Measurements from ENCODE around the gene TMPRSS3.

Gene TMPRSS3

GRCh38 chr21:42421018-42421793, 25.4 kb upstream of the TMPRSS3 start:
- TF ChIP-seq CTCF (IDR thresholded peaks at IDR 0.05): no peak
- TF ChIP-seq ZFX (IDR thresholded peaks at IDR 0.05; ENCODE audit: borderline replicate concordance): no peak
- no peak overlapping the region for H3K27ac ChIP-seq

- TF ChIP-seq ZFX (IDR thresholded peaks at IDR 0.05; ENCODE audit: borderline replicate concordance) (no peak), CTCF (IDR thresholded peaks at IDR 0.05) (no peak)
- H3K27ac ChIP-seq: no peak overlapping the region
Observed at GRCh38 chr21:42419845-42420244, 24.0 kb upstream of the TMPRSS3 start.

- TF ChIP-seq CTCF (IDR thresholded peaks at IDR 0.05) (no peak), ZFX (IDR thresholded peaks at IDR 0.05; ENCODE audit: borderline replicate concordance) (no peak)
- H3K27ac ChIP-seq: no peak overlapping the region
Observed at GRCh38 chr21:42418886-42419285, 23.0 kb upstream of the TMPRSS3 start.

GRCh38 chr21:42417533-42417932, 21.7 kb upstream of the TMPRSS3 start:
- no peak overlapping the region for H3K27ac ChIP-seq
- TF ChIP-seq CTCF (IDR thresholded peaks at IDR 0.05): no peak
- TF ChIP-seq ZFX (IDR thresholded peaks at IDR 0.05; ENCODE audit: borderline replicate concordance): no peak

- TF ChIP-seq CTCF (IDR thresholded peaks at IDR 0.05) (no peak), ZFX (IDR thresholded peaks at IDR 0.05; ENCODE audit: borderline replicate concordance) (no peak)
- H3K27ac ChIP-seq: no peak overlapping the region
Observed at GRCh38 chr21:42414928-42415769, 19.3 kb upstream of the TMPRSS3 start.

- TF ChIP-seq CTCF (IDR thresholded peaks at IDR 0.05) (no peak), ZFX (IDR thresholded peaks at IDR 0.05; ENCODE audit: borderline replicate concordance) (no peak)
- H3K27ac ChIP-seq: no peak overlapping the region
Observed at GRCh38 chr21:42414553-42414927, 18.7 kb upstream of the TMPRSS3 start.

GRCh38 chr21:42414066-42414465, 18.2 kb upstream of the TMPRSS3 start:
- TF ChIP-seq CTCF (IDR thresholded peaks at IDR 0.05) (no peak), ZFX (IDR thresholded peaks at IDR 0.05; ENCODE audit: borderline replicate concordance) (no peak)
- no peak overlapping the region for H3K27ac ChIP-seq

All from 22Rv1 (cell line).